K562 (cell line): ENCODE measurements around the gene RRAGB. TPM values are rescaled to one million over a fixed set of nuclear protein-coding genes. Genes with fewer than 3 reads are reported as not detected.

Experiments used
- ATAC-seq: fragments of 200-7000 bp; cut with Tn5 transposase; 3 replicates; pipeline ENCODE4 v1.9.1; 2020; ENCODE audit warnings: moderate library complexity
- BruUV-seq: library from RNA; stranded (reverse); fragments of 400-500 nt; replicated peaks from 2 replicates; lab custom pipeline; 2021; lab: Mats Ljungman, UMichigan
- CTCF ChIA-PET: fragments of 300-600 bp; formaldehyde crosslinking; extraction: SDS; loops from one replicate; lab custom pipeline; 2021; ENCODE audit warnings: low intra/inter-chr PET ratio; lab: Yijun Ruan, JAX
- POLR2A ChIA-PET: fragments of 300-600, 350-650 bp; sonication (Branson Sonifier 250); formaldehyde crosslinking; extraction: SDS; loops from one replicate; lab custom pipeline; 2021; ENCODE audit warnings: antibody characterized with exemption, inconsistent platforms; lab: Yijun Ruan, JAX
- DNase-seq, 4 experiments: peaks; one replicate each; pipeline versions ENCODE4 v3.0.0 to v3.0.0-alpha.2; 2011 to 2018; ENCODE audit warnings: low spot score in 3 of 4, mixed read lengths in 3 of 4; ENCODE audit errors: extremely low read depth in 1 of 4
- FAIRE-seq: peaks from 2 replicates; lab custom pipeline; 2011; peaks lifted over from hg19 to GRCh38; lab: Jason Lieb, UNC
- H2AFZ ChIP-seq: 2 replicates; pipeline ENCODE4 v1.6.0; 2011; ENCODE audit warnings: low read depth, low read length, control low read depth, inconsistent platforms
- H3K27ac ChIP-seq: fragments of 200-600 bp; 3 replicates; pipeline ENCODE4 v1.8.0; 2011; ENCODE audit warnings: low read depth, mild to moderate bottlenecking, control low read depth, inconsistent platforms, low read length, moderate library complexity, mixed read lengths; ENCODE audit errors: extremely low read depth
- H3K27me3 ChIP-seq, 2 experiments: fragments of 300-600 bp in 1 of 2; 2 replicates in 1 of 2; 3 replicates in 1 of 2; pipeline versions ENCODE4 v1.6.0 to v1.8.0; 2011; ENCODE audit warnings: inconsistent platforms in 2 of 2, low read length in 2 of 2, mild to moderate bottlenecking in 1 of 2, mixed read lengths in 1 of 2, moderate library complexity in 1 of 2; ENCODE audit not compliant: control insufficient read depth in 2 of 2, insufficient read depth in 2 of 2
- H3K36me3 ChIP-seq: fragments of 300-600 bp; 3 replicates; pipeline ENCODE4 v1.8.0; 2011; ENCODE audit warnings: mild to moderate bottlenecking, low read length, inconsistent platforms; ENCODE audit not compliant: control insufficient read depth, insufficient read depth
- H3K4me1 ChIP-seq, 2 experiments: fragments of 200-600 bp in 1 of 2; replicated peaks in 1 of 2; 2 replicates in 1 of 2; 3 replicates in 1 of 2; pipeline versions ENCODE4 v1.5.1 to v1.8.0; 2011; ENCODE audit warnings: inconsistent platforms in 2 of 2, low read length in 2 of 2, mild to moderate bottlenecking in 1 of 2, mixed read lengths in 1 of 2, moderate library complexity in 1 of 2; ENCODE audit not compliant: control insufficient read depth in 2 of 2, insufficient read depth in 2 of 2
- H3K4me2 ChIP-seq: 2 replicates; pipeline ENCODE4 v1.6.1; 2011; ENCODE audit warnings: low read length, control low read depth, inconsistent platforms, mixed read lengths; ENCODE audit not compliant: insufficient read depth
- H3K4me3 ChIP-seq: fragments of 200-600 bp; sonication (generic), shearing (Covaris generic); 2 replicates; pipeline ENCODE4 v1.5.1; 2016; ENCODE audit warnings: control low read depth, inconsistent platforms
- H3K79me2 ChIP-seq: fragments of 200-600 bp; 3 replicates; pipeline ENCODE4 v1.8.0; 2011; ENCODE audit warnings: low read length, inconsistent platforms; ENCODE audit not compliant: control insufficient read depth, insufficient read depth
- H3K9ac ChIP-seq, 2 experiments: 2 replicates each; pipeline versions ENCODE4 v1.6.0 to v1.6.1; 2011; ENCODE audit warnings: low read depth in 2 of 2, low read length in 2 of 2, control low read depth in 1 of 2, inconsistent platforms in 1 of 2, mild to moderate bottlenecking in 1 of 2, mixed read lengths in 1 of 2; ENCODE audit not compliant: insufficient read depth in 1 of 2
- H3K9me1 ChIP-seq: one replicate; pipeline ENCODE4 v1.6.0; 2011; ENCODE audit warnings: inconsistent platforms, mild to moderate bottlenecking, low read length, moderate library complexity; ENCODE audit not compliant: control insufficient read depth, insufficient read depth
- H3K9me3 ChIP-seq: replicated peaks from 2 replicates; pipeline ENCODE4 v1.5.1; 2011; ENCODE audit warnings: low read depth, low read length, inconsistent platforms; ENCODE audit not compliant: control insufficient read depth, insufficient read depth
- H4K20me1 ChIP-seq: replicated peaks from 2 replicates; pipeline ENCODE4 v1.6.1; 2011; ENCODE audit warnings: low read length, inconsistent platforms, mixed read lengths; ENCODE audit not compliant: control insufficient read depth, insufficient read depth
- ARID1B ChIP-seq: fragments of 450-650 bp; IDR thresholded peaks from 2 replicates; pipeline ENCODE4 v1.6.1; 2016; ENCODE audit warnings: antibody characterized with exemption, mild to moderate bottlenecking, inconsistent platforms
- CBX2 ChIP-seq: fragments of 200-600 bp; sonication (generic); IDR thresholded peaks from one replicate; pipeline ENCODE4 v1.6.1; 2012; ENCODE audit warnings: mild to moderate bottlenecking, low read length, inconsistent platforms; ENCODE audit not compliant: insufficient read depth, poor library complexity, severe bottlenecking
- NCOA1 ChIP-seq: fragments of 450-650 bp; IDR thresholded peaks from 2 replicates; pipeline ENCODE4 v1.6.1; 2016; ENCODE audit warnings: low read depth
- SOX6 ChIP-seq: fragments of 450-650 bp; IDR thresholded peaks from 2 replicates; pipeline ENCODE4 v1.6.1; 2014; ENCODE audit warnings: mild to moderate bottlenecking
- SRSF3 ChIP-seq: fragments of 200-400 bp; formaldehyde crosslinking; IDR thresholded peaks from 2 replicates; pipeline ENCODE4 v1.6.1; 2016; ENCODE audit warnings: mild to moderate bottlenecking, low read length, moderate library complexity; ENCODE audit not compliant: insufficient read depth
- SRSF9 ChIP-seq: fragments of 200-400 bp; formaldehyde crosslinking; IDR thresholded peaks from 2 replicates; pipeline ENCODE4 v1.6.1; 2017; ENCODE audit warnings: low read depth, low read length, borderline replicate concordance
- ZBED1 ChIP-seq: IDR thresholded peaks from 2 replicates; pipeline ENCODE4 v1.6.1; 2014
- ZC3H4 ChIP-seq: sonication (generic); formaldehyde crosslinking; IDR thresholded peaks from 2 replicates; pipeline ENCODE4 v1.9.0; 2021; ENCODE audit warnings: missing genetic modification reagents, borderline replicate concordance
- ZSCAN32 ChIP-seq: fragments of 450-650 bp; formaldehyde crosslinking; IDR thresholded peaks from 2 replicates; pipeline ENCODE4 v1.4.0; 2020; ENCODE audit warnings: mild to moderate bottlenecking, moderate library complexity
- WGBS: fragments of 100-300 bp; shearing (Covaris generic); methylation state at CpG from one replicate; pipeline ENCODE4 v1.1.6; 2016; ENCODE audit warnings: low coverage, mixed read lengths; ENCODE audit not compliant: insufficient coverage; ENCODE audit errors: missing lambda C conversion rate; 5-methylcytosine and 5-hydroxymethylcytosine counted together
- in situ Hi-C: fragments of 300-500 bp; cut with MboI; formaldehyde crosslinking; loops from 4 replicates; pipeline ENCODE4 v1.15.0; 2018; ENCODE audit warnings: inconsistent platforms, mixed read lengths
- intact Hi-C: fragments of 100-400 bp; cut with micrococcal nuclease; formaldehyde crosslinking; loops from 2 replicates; pipeline ENCODE4 v1.14.2; 2022
- polyA plus RNA-seq, 8 experiments: library from polyadenylated mRNA; depleted of rRNA in 4 of 8; stranded (reverse) in 5 of 8; unstranded in 3 of 8; fragments of >200 nt; fragmentation: Nextera tagmentation in 2 of 8; fragmentation: Illumina TruSeq in 1 of 8; extraction: Ambion mirVana in 2 of 8; extraction: Trizol in 1 of 8; gene quantifications; 2 replicates each; pipeline versions ENCODE4 v1.2.1 to v1.2.3, GENCODE V29; 2011 to 2014; ENCODE audit warnings: inconsistent platforms in 1 of 8, missing spikeins in 1 of 8
- total RNA-seq, 7 experiments: library from RNA; depleted of rRNA in 6 of 7; stranded (reverse); fragments of >200 nt in 6 of 7; fragmentation: Illumina TruSeq in 2 of 7; extraction: Trizol in 2 of 7; gene quantifications; 2 replicates each; pipeline versions ENCODE4 v1.2.1 to v1.2.3, GENCODE V29; 2011 to 2021; ENCODE audit warnings: low replicate concordance in 1 of 7
- TF ChIP-seq, protein P1 (sequence below): IDR thresholded peaks from 2 replicates; pipeline ENCODE4 v1.6.1; 2011; ENCODE audit warnings: borderline replicate concordance, low read depth, mild to moderate bottlenecking, moderate library complexity, low read length; ENCODE audit not compliant: insufficient read depth, poor library complexity, severe bottlenecking
- TF ChIP-seq, protein P2 (sequence below): fragments of 450-650 bp; formaldehyde crosslinking; IDR thresholded peaks from 2 replicates; pipeline ENCODE4 v1.4.0; 2020; ENCODE audit warnings: mild to moderate bottlenecking, mixed read lengths
- TF ChIP-seq, protein P3 (sequence below): fragments of 450-650 bp; IDR thresholded peaks from 2 replicates; pipeline ENCODE4 v1.6.1; 2016; ENCODE audit warnings: low read depth

The RRAGB gene
- total and polyA plus RNA-seq, 9 of the 15 experiments (the other 6 are each of a cell fraction or from before 2014, with no cell fraction given): 5.6 to 15.6 (median 9.1) TPM

DNA sequence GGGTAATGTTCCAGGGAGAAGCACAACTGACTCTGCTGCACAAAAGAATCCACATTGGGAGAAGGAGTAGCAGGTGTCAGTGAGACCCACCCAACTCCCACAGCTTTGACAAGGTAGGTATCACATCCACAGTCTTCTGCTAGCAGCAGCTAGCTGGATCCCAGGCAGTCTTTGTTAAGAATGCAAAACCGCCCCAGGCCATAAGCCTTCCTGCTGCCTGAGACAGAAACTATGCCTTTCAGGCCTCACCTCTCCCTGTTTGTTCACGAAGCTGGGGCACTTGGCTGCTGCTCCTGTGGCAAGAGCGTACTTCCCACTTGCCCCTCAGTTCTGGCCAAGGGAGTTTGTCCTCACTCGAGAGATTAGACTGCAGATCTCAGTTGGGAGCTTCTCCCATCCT lies 21.4 kb downstream of the RRAGB start:
- Histone ChIP-seq H3K27ac (no peak overlapping the region), H3K4me2 (no peak overlapping the region), H3K36me3 (peaks cover 5% of the 10 kb centered on the region; the same call in 1 of the 3 replicates), H3K79me2 (no peaks in the 10 kb centered on the region), H2AFZ (no peak overlapping the region), H3K9ac (no peak overlapping the region), H3K4me3 (no peak overlapping the region), H3K27me3 (no peaks in the 10 kb centered on the region), H3K9me3 (no peaks in the 10 kb centered on the region), H4K20me1 (no peaks in the 10 kb centered on the region), H3K9me1 (no peaks in the 10 kb centered on the region), H3K4me1 (no peaks in the 10 kb centered on the region)
- intact Hi-C loops: no loop called here
- DNase-seq: no peak
- 43% methylated on average over 4 of the region's 4 CpGs for WGBS
- no TSS peak for BruUV-seq
- no peak for ATAC-seq
- ChIA-PET POLR2A (interaction anchor here (1.2 kb wide), 1 partner anchor 12 kb away, joined by 3 read pairs; no protein-coding TSS in a partner anchor), CTCF (no interaction called here)
- FAIRE-seq: no peak
- in situ Hi-C loops: no loop called here
- TF ChIP-seq ZBED1 (no peak), ZSCAN32 (CRISPR knock-in tag) (no peak), ZC3H4 (CRISPR knock-in tag) (no peak), SRSF9 (no peak), SOX6 (no peak), CBX2 (no peak), NCOA1 (no peak), SRSF3 (no peak), ARID1B (no peak)
- TF ChIP-seq, protein P1, sequence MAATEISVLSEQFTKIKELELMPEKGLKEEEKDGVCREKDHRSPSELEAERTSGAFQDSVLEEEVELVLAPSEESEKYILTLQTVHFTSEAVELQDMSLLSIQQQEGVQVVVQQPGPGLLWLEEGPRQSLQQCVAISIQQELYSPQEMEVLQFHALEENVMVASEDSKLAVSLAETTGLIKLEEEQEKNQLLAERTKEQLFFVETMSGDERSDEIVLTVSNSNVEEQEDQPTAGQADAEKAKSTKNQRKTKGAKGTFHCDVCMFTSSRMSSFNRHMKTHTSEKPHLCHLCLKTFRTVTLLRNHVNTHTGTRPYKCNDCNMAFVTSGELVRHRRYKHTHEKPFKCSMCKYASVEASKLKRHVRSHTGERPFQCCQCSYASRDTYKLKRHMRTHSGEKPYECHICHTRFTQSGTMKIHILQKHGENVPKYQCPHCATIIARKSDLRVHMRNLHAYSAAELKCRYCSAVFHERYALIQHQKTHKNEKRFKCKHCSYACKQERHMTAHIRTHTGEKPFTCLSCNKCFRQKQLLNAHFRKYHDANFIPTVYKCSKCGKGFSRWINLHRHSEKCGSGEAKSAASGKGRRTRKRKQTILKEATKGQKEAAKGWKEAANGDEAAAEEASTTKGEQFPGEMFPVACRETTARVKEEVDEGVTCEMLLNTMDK: no peak
- TF ChIP-seq, protein P2, sequence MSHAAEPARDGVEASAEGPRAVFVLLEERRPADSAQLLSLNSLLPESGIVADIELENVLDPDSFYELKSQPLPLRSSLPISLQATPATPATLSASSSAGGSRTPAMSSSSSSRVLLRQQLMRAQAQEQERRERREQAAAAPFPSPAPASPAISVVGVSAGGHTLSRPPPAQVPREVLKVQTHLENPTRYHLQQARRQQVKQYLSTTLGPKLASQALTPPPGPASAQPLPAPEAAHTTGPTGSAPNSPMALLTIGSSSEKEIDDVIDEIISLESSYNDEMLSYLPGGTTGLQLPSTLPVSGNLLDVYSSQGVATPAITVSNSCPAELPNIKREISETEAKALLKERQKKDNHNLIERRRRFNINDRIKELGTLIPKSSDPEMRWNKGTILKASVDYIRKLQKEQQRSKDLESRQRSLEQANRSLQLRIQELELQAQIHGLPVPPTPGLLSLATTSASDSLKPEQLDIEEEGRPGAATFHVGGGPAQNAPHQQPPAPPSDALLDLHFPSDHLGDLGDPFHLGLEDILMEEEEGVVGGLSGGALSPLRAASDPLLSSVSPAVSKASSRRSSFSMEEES (CRISPR knock-in tag): no peak
- TF ChIP-seq, protein P3, sequence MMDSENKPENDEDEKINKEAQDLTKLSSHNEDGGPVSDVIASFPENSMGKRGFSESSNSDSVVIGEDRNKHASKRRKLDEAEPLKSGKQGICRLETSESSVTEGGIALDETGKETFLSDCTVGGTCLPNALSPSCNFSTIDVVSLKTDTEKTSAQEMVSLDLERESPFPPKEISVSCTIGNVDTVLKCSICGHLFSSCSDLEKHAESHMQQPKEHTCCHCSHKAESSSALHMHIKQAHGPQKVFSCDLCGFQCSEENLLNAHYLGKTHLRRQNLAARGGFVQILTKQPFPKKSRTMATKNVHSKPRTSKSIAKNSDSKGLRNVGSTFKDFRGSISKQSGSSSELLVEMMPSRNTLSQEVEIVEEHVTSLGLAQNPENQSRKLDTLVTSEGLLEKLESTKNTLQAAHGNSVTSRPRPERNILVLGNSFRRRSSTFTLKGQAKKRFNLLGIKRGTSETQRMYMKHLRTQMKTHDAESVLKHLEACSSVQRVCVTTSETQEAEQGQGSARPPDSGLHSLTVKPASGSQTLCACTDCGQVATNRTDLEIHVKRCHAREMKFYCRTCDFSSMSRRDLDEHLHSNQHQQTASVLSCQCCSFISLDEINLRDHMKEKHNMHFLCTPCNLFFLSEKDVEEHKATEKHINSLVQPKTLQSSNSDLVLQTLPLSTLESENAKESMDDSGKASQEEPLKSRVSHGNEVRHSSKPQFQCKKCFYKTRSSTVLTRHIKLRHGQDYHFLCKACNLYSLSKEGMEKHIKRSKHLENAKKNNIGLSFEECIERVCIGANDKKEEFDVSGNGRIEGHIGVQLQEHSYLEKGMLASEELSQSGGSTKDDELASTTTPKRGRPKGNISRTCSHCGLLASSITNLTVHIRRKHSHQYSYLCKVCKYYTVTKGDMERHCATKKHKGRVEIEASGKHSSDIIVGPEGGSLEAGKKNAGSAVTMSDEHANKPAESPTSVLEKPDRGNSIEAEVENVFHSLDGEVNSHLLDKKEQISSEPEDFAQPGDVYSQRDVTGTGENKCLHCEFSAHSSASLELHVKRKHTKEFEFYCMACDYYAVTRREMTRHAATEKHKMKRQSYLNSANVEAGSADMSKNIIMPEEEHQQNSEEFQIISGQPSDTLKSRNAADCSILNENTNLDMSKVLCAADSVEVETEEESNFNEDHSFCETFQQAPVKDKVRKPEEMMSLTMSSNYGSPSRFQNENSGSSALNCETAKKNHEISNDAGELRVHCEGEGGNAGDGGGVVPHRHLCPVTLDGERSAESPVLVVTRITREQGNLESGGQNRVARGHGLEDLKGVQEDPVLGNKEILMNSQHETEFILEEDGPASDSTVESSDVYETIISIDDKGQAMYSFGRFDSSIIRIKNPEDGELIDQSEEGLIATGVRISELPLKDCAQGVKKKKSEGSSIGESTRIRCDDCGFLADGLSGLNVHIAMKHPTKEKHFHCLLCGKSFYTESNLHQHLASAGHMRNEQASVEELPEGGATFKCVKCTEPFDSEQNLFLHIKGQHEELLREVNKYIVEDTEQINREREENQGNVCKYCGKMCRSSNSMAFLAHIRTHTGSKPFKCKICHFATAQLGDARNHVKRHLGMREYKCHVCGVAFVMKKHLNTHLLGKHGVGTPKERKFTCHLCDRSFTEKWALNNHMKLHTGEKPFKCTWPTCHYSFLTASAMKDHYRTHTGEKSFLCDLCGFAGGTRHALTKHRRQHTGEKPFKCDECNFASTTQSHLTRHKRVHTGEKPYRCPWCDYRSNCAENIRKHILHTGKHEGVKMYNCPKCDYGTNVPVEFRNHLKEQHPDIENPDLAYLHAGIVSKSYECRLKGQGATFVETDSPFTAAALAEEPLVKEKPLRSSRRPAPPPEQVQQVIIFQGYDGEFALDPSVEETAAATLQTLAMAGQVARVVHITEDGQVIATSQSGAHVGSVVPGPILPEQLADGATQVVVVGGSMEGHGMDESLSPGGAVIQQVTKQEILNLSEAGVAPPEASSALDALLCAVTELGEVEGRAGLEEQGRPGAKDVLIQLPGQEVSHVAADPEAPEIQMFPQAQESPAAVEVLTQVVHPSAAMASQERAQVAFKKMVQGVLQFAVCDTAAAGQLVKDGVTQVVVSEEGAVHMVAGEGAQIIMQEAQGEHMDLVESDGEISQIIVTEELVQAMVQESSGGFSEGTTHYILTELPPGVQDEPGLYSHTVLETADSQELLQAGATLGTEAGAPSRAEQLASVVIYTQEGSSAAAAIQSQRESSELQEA: no peak
